HG02610 (cell line): ENCODE results near the gene FAM9C.
A peak's percentile ranks its signal among the peaks of the same experiment; 100 is the strongest.
"Not testable (repeated sequence)": the region's sequence is repeated elsewhere in the genome, so short reads cannot be mapped to it uniquely, and the experiment has no call there.

ENCODE experiments used
- ATAC-seq: cut with Tn5 transposase; IDR thresholded peaks from one replicate; pipeline ENCODE4 v1.9.1; 2021; ENCODE audit warnings: mild to moderate bottlenecking, moderate library complexity; ENCODE audit not compliant: unreplicated experiment

FAM9C gene

GRCh38 chrX:13044441-13044840, at the start of gene FAM9C:
TSS of gene FAM9C (minus strand) at chrX:13044620. CDS start at chrX:13043789, 831 bp downstream.
- no peak for ATAC-seq

GRCh38 chrX:13093529-13094140, 49.2 kb upstream of the FAM9C start:
- ATAC-seq, result no peak

GRCh38 chrX:13092455-13092941, 48.1 kb upstream of the FAM9C start:
- ATAC-seq, result peak; percentile 79

GRCh38 chrX:13091111-13091765, 46.8 kb upstream of the FAM9C start:
- no peak for ATAC-seq

GRCh38 chrX:13090339-13091110, 46.1 kb upstream of the FAM9C start:
- ATAC-seq, result no peak

GRCh38 chrX:13090027-13090338, 45.6 kb upstream of the FAM9C start:
- ATAC-seq, result no peak

- no peak for ATAC-seq
These were observed 43.7 kb upstream of the FAM9C start for GRCh38 chrX:13088156-13088487.

GRCh38 chrX:13087322-13088155, 43.1 kb upstream of the FAM9C start:
- ATAC-seq, result peak; percentile 79

- ATAC-seq, result not testable (repeated sequence)
These were observed 42.4 kb upstream of the FAM9C start for GRCh38 chrX:13086793-13087321.

GRCh38 chrX:13086076-13086475, 41.7 kb upstream of the FAM9C start:
- ATAC-seq, result no peak

- ATAC-seq, result no peak
These were observed 41.1 kb upstream of the FAM9C start for GRCh38 chrX:13085526-13085925.

- ATAC-seq, result no peak
These were observed 40.2 kb upstream of the FAM9C start for GRCh38 chrX:13084611-13085010.

- not testable (repeated sequence) for ATAC-seq
These were observed 39.4 kb upstream of the FAM9C start for GRCh38 chrX:13083755-13084326.

- no peak for ATAC-seq
These were observed 38.0 kb upstream of the FAM9C start for GRCh38 chrX:13082206-13083065.

GRCh38 chrX:13081395-13082205, 37.2 kb upstream of the FAM9C start:
- no peak for ATAC-seq

GRCh38 chrX:13080128-13080795, 35.8 kb upstream of the FAM9C start:
- no peak for ATAC-seq

GRCh38 chrX:13078739-13079444, 34.5 kb upstream of the FAM9C start:
- no peak for ATAC-seq

- ATAC-seq, result no peak
These were observed 32.7 kb upstream of the FAM9C start for GRCh38 chrX:13077168-13077567.
